Glutamatergic neuron (in vitro differentiated cells): ENCODE data around the gene SSBP3. TPM values are rescaled to one million over a fixed set of nuclear protein-coding genes. Genes with fewer than 3 reads are reported as not detected.

Experiments used
- DNase-seq: peaks from one replicate; pipeline ENCODE4 v3.0.0; 2022
- H3K27ac Mint-ChIP-seq: one replicate; pipeline ENCODE4 v1.8.0; 2020; ENCODE audit warnings: mild to moderate bottlenecking, mixed read lengths, inconsistent platforms; ENCODE audit not compliant: unreplicated experiment
- H3K27me3 Mint-ChIP-seq: one replicate; pipeline ENCODE4 v1.8.0; 2020; ENCODE audit warnings: mild to moderate bottlenecking, moderate library complexity, mixed read lengths, inconsistent platforms; ENCODE audit not compliant: unreplicated experiment
- H3K36me3 Mint-ChIP-seq: one replicate; pipeline ENCODE4 v1.8.0; 2020; ENCODE audit warnings: mild to moderate bottlenecking, mixed read lengths, inconsistent platforms; ENCODE audit not compliant: unreplicated experiment
- H3K4me1 Mint-ChIP-seq: one replicate; pipeline ENCODE4 v1.8.0; 2020; ENCODE audit warnings: mild to moderate bottlenecking, low read depth, mixed read lengths, inconsistent platforms; ENCODE audit not compliant: unreplicated experiment
- H3K4me3 Mint-ChIP-seq: one replicate; pipeline ENCODE4 v1.8.0; 2020; ENCODE audit warnings: mild to moderate bottlenecking, mixed read lengths, inconsistent platforms; ENCODE audit not compliant: unreplicated experiment
- H3K9me3 Mint-ChIP-seq: one replicate; pipeline ENCODE4 v1.8.0; 2020; ENCODE audit warnings: mild to moderate bottlenecking, moderate library complexity, mixed read lengths, inconsistent platforms; ENCODE audit not compliant: unreplicated experiment
- CTCF ChIP-seq: fragments of 200-600 bp; sonication (generic); IDR thresholded peaks from one replicate; pipeline ENCODE4 v1.5.0; 2021; ENCODE audit not compliant: partially characterized antibody, unreplicated experiment
- total RNA-seq: library from RNA; stranded (reverse); fragmentation: NEBNext Ultra II Directional; extraction: Animal tissue kit (Norgen Biotek cat#: 25700); gene quantifications from one replicate; pipeline ENCODE4 v1.2.1, GENCODE V29; 2021; ENCODE audit not compliant: unreplicated experiment

The SSBP3 gene
- total RNA-seq, 1 donor from 2014 or later: 608 TPM

- peaks cover 12% of the 10 kb centered on the region for H3K36me3 Mint-ChIP-seq
- DNase-seq: no peak
- H3K9me3 Mint-ChIP-seq: peaks cover 54% of the 10 kb centered on the region
- H3K27ac Mint-ChIP-seq: peak overlapping the region; percentile 48
- H3K4me1 Mint-ChIP-seq: peaks cover 34% of the 10 kb centered on the region
- peaks cover 49% of the 10 kb centered on the region for H3K27me3 Mint-ChIP-seq
- peak overlapping the region; percentile 25 for H3K4me3 Mint-ChIP-seq
- TF ChIP-seq CTCF: no peak
Observed at GRCh38 chr1:54244655-54245054, 161.5 kb downstream of the SSBP3 start.

DNA sequence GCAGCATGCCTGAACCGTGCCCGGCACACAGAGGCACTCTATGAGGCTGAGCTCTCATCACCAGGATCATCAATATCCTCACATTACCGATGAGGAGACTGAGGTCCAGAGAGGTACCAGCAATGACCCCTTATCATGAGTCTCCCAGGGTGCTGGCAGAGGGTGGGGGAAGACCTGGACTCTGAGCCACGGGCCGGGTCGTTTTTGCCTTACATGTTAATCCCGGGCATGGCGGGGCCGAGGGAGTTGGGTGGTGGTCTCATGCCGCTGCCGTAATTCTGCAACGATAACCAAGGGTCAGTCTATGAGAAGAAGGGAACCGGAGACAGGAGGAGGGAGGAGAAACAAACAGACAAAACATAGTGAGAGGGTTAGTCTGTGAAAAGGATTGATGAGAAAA lies 163.2 kb downstream of the SSBP3 start:
- Mint-ChIP-seq H3K4me1 (peaks cover 29% of the 10 kb centered on the region), H3K27me3 (peaks cover 49% of the 10 kb centered on the region), H3K4me3 (peak overlapping the region; percentile 43), H3K27ac (peak overlapping the region; percentile 84), H3K9me3 (peaks cover 56% of the 10 kb centered on the region), H3K36me3 (peaks cover 12% of the 10 kb centered on the region)
- TF ChIP-seq CTCF: no peak
- DNase-seq: no peak

GRCh38 chr1:54241364-54241763 lies 164.8 kb downstream of the SSBP3 start:
- Mint-ChIP-seq H3K27ac (peak overlapping the region; percentile 64), H3K4me3 (no peak overlapping the region), H3K27me3 (peaks cover 54% of the 10 kb centered on the region), H3K36me3 (peaks cover 22% of the 10 kb centered on the region), H3K9me3 (peaks cover 57% of the 10 kb centered on the region), H3K4me1 (peaks cover 26% of the 10 kb centered on the region)
- TF ChIP-seq CTCF: no peak
- no peak for DNase-seq

DNA sequence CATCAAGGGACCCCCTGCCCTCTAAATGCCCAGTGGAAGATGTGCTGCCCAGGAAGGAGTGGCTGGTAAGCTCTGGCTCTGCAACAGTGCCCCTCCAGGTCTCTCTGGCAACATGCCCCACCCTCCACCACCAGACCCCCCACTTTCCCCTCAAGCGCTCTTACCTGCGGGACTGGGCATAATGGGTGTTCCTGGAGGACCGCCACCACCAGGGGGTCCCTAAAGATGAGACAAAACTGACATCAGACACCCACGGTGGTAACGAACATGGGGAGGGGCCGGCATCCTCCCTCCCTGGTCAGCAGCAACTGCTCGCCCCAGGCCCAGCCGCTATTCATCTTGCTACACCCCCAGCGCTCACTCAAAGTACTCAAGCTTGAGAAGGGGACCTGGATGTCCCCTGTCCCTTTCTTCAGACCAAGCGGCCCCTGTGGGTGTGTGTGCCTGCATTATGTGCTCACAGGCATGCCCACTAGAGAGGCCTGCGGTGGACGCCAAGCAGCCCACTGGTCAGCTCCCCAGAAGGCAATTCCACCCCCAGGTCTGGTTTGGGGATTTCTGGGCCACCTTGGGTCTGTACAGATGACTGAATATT lies 165.4 kb downstream of the SSBP3 start:
- H3K27ac Mint-ChIP-seq: peak overlapping the region; percentile 75
- peaks cover 55% of the 10 kb centered on the region for H3K9me3 Mint-ChIP-seq
- peaks cover 23% of the 10 kb centered on the region for H3K36me3 Mint-ChIP-seq
- H3K27me3 Mint-ChIP-seq: peaks cover 50% of the 10 kb centered on the region
- no peak overlapping the region for H3K4me3 Mint-ChIP-seq
- TF ChIP-seq CTCF: no peak
- peaks cover 26% of the 10 kb centered on the region for H3K4me1 Mint-ChIP-seq
- no peak for DNase-seq

DNA sequence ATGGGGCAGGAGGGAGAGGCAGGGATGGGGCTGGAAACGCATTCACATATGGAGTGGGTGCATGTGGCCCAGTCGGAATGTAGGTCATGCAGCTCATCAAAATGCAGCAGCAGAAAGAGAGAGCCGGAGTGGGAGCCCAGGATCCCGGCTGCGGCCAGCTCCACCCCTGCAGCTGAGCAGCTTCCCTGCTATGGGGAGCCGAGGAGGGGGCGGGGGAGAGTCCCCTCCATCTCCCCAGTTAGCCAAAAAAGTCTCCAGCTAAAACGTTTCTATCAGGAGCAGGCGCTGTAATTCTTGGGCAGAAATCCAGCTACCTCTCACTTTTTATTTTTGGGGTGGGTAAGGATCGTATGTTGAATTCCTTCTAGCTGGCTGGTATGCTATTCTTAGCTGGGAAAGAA lies 166.6 kb downstream of the SSBP3 start:
- Mint-ChIP-seq H3K27ac (peak overlapping the region; percentile 86), H3K9me3 (peaks cover 49% of the 10 kb centered on the region), H3K4me1 (peaks cover 27% of the 10 kb centered on the region), H3K4me3 (no peak overlapping the region), H3K36me3 (peaks cover 19% of the 10 kb centered on the region), H3K27me3 (peaks cover 49% of the 10 kb centered on the region)
- no peak for DNase-seq
- no peak for TF ChIP-seq CTCF
